Transverse colon (tissue), 4 donors: ENCODE data around the gene PKD1. TPM values are rescaled to one million over a fixed set of nuclear protein-coding genes. Genes with fewer than 3 reads are reported as not detected.

Source experiments
- DNase-seq: peaks from one replicate; pipeline ENCODE4 v3.0.0-alpha.2; 2019
- H3K27ac ChIP-seq, 4 donors: fragments of 200-600 bp; sonication (generic); 2 replicates each; pipeline ENCODE4 v1.5.1; 2016 to 2018; ENCODE audit warnings: inconsistent platforms in 4 of 4
- H3K27me3 ChIP-seq: fragments of 200-600 bp; sonication (generic); 2 replicates; pipeline ENCODE4 v1.5.1; 2017; ENCODE audit warnings: inconsistent platforms
- H3K36me3 ChIP-seq, 4 donors: fragments of 200-600 bp; sonication (generic); 2 replicates each; pipeline ENCODE4 v1.5.1; 2017 to 2019; ENCODE audit warnings: inconsistent platforms in 4 of 4
- H3K4me1 ChIP-seq, 4 donors: fragments of 200-600 bp; sonication (generic); 2 replicates each; pipeline ENCODE4 v1.5.1; 2017 to 2020; ENCODE audit warnings: inconsistent platforms in 4 of 4
- H3K4me3 ChIP-seq, 4 donors: fragments of 200-600 bp; sonication (generic); 1 replicate in 1 of 4; 2 replicates in 3 of 4; pipeline versions ENCODE4 v1.5.1 to v1.6.1; 2017 to 2019; ENCODE audit warnings: inconsistent platforms in 4 of 4
- H3K9me3 ChIP-seq, 2 donors: fragments of 200-600 bp; sonication (generic); 2 replicates each; pipeline ENCODE4 v1.5.1; 2017 to 2019; ENCODE audit warnings: inconsistent platforms in 2 of 2
- CTCF ChIP-seq, 5 experiments: fragments of 200-600 bp in 3 of 5; fragments of 450-650 bp in 2 of 5; sonication (generic) in 3 of 5; IDR thresholded peaks; 1 replicate in 2 of 5; 2 replicates in 3 of 5; pipeline ENCODE4 v1.5.1; 2016 to 2017; ENCODE audit warnings: antibody characterized with exemption in 5 of 5, inconsistent platforms in 3 of 5, mild to moderate bottlenecking in 2 of 5, moderate library complexity in 1 of 5
- EP300 ChIP-seq: sonication (generic); formaldehyde crosslinking; IDR thresholded peaks from one replicate; pipeline ENCODE4 v1.6.1; 2017; ENCODE audit warnings: antibody characterized with exemption, low read depth
- POLR2A ChIP-seq: fragments of 450-650 bp; IDR thresholded peaks from one replicate; pipeline ENCODE4 v1.6.1; 2016; ENCODE audit warnings: antibody characterized with exemption, mild to moderate bottlenecking, moderate library complexity
- POLR2AphosphoS5 ChIP-seq, 3 donors: sonication (generic); formaldehyde crosslinking; IDR thresholded peaks; one replicate each; pipeline ENCODE4 v1.6.1; 2016; ENCODE audit warnings: antibody characterized with exemption in 3 of 3
- WGBS, 2 donors: methylation state at CpG; one replicate each; pipeline ENCODE4 v1.1.5; 2018; ENCODE audit warnings: low coverage in 1 of 2; 5-methylcytosine and 5-hydroxymethylcytosine counted together
- in situ Hi-C, 4 donors: fragments of 200-750 bp; cut with MboI; loops; one replicate each; pipeline versions ENCODE4 v1.15.0 to v1.15.1; 2017; ENCODE audit warnings: low sequenced_read_pairs in 3 of 4, low pct_ligation_motif_present in 1 of 4, low pct_unique_long_range_greater_than_20kb in 1 of 4
- intact Hi-C: fragments of 100-400 bp; cut with DNase I; formaldehyde crosslinking; loops from one replicate; pipeline ENCODE4 v1.15.1; 2023; ENCODE audit warnings: low total_unique reads
- total RNA-seq, 4 donors: library from RNA; depleted of rRNA; stranded (reverse); fragments of >200 nt; gene quantifications; one replicate each; pipeline ENCODE4 v1.1.0, GENCODE V29; 2016

The PKD1 gene
- total RNA-seq, 4 donors from 2014 or later, result 131 to 1,015 (median 289) TPM

- TF ChIP-seq EP300 (peak; percentile 2), POLR2AphosphoS5 (IDR thresholded peaks at IDR 0.05) (no peak)
- H3K4me1 ChIP-seq, result peaks cover 45 to 82% (median 79%) of the 10 kb centered on the region in 4 donors
- no peaks in the 10 kb centered on the region for H3K27me3 ChIP-seq
- 36% methylated on average over 19 of the region's 24 CpGs; no CpG with 5 or more reads in 1 of the 2 donors for WGBS, 2 donors
- intact Hi-C loops (no loop called here), in situ Hi-C loops (loop anchor here in 1 of 4 donors (25.0 kb wide), 1 partner anchor 328 kb away; the partner anchor contains the start of gene TBC1D24)
- H3K36me3 ChIP-seq, result no peaks in the 10 kb centered on the region
- peak overlapping the region; percentile 87 to 92 (median 90) for H3K27ac ChIP-seq
- H3K4me3 ChIP-seq, result peak overlapping the region in 2 of 4 donors; percentile 13 to 38
- DNase-seq, result peak; percentile 70
- no peaks in the 10 kb centered on the region for H3K9me3 ChIP-seq
Measured at GRCh38 chr16:2159175-2159838, 23.6 kb upstream of the PKD1 start.

GRCh38 chr16:2158262-2158638 lies 22.6 kb upstream of the PKD1 start:
- no peak for DNase-seq
- Histone ChIP-seq H3K36me3 (no peaks in the 10 kb centered on the region), H3K27ac (peak overlapping the region; percentile 87 to 92 (median 90)), H3K27me3 (no peaks in the 10 kb centered on the region), H3K9me3 (no peaks in the 10 kb centered on the region), H3K4me3 (no peak overlapping the region), H3K4me1 (peaks cover 50 to 86% (median 83%) of the 10 kb centered on the region in 4 donors)
- in situ Hi-C loops (loop anchor here in 1 of 4 donors (25.0 kb wide), 1 partner anchor 329 kb away; the partner anchor contains the start of gene TBC1D24), intact Hi-C loops (no loop called here)
- TF ChIP-seq EP300 (no peak), POLR2AphosphoS5 (IDR thresholded peaks at IDR 0.05) (no peak), CTCF (IDR thresholded peaks at IDR 0.05) (no peak), POLR2A (no peak)
- 70 to 76% methylated on average over 5 to 15 of the region's 15 CpGs for WGBS, 2 donors

GRCh38 chr16:2157480-2158261 lies 22.0 kb upstream of the PKD1 start:
- no peaks in the 10 kb centered on the region for H3K27me3 ChIP-seq
- H3K36me3 ChIP-seq, result no peaks in the 10 kb centered on the region
- 65% methylated on average over 24 of the region's 27 CpGs; no CpG with 5 or more reads in 1 of the 2 donors for WGBS, 2 donors
- H3K27ac ChIP-seq, result peak overlapping the region; percentile 87 to 92 (median 90)
- TF ChIP-seq EP300, result no peak
- TF ChIP-seq CTCF (IDR thresholded peaks at IDR 0.05), result no peak
- no peak for TF ChIP-seq POLR2AphosphoS5 (IDR thresholded peaks at IDR 0.05)
- no peak for TF ChIP-seq POLR2A
- in situ Hi-C loops (loop anchor here in 1 of 4 donors (25.0 kb wide), 1 partner anchor 330 kb away; the partner anchor contains the start of gene TBC1D24), intact Hi-C loops (no loop called here)
- H3K4me1 ChIP-seq, result peaks cover 54 to 86% (median 83%) of the 10 kb centered on the region in 4 donors
- DNase-seq, result peak; percentile 44
- no peaks in the 10 kb centered on the region for H3K9me3 ChIP-seq
- H3K4me3 ChIP-seq, result peak overlapping the region in 1 of 4 donors; percentile 6

- Histone ChIP-seq H3K27ac (peak overlapping the region; percentile 87 to 92 (median 90)), H3K9me3 (no peaks in the 10 kb centered on the region), H3K27me3 (no peaks in the 10 kb centered on the region), H3K36me3 (no peaks in the 10 kb centered on the region), H3K4me1 (peaks cover 61 to 86% (median 84%) of the 10 kb centered on the region in 4 donors), H3K4me3 (peak overlapping the region in 3 of 4 donors; percentile 70 to 76 (median 74))
- intact Hi-C loops, result no loop called here
- WGBS, 2 donors, result 55% methylated on average over 5 of the region's 5 CpGs; no CpG with 5 or more reads in 1 of the 2 donors
- in situ Hi-C loops, result loop anchor here in 1 of 4 donors (25.0 kb wide), 1 partner anchor 330 kb away; the partner anchor contains the start of gene TBC1D24
- TF ChIP-seq CTCF (IDR thresholded peaks at IDR 0.05), result no peak
- no peak for TF ChIP-seq POLR2A
- no peak for TF ChIP-seq POLR2AphosphoS5 (IDR thresholded peaks at IDR 0.05)
- no peak for TF ChIP-seq EP300
- no peak for DNase-seq
Measured at GRCh38 chr16:2156849-2157224, 21.1 kb upstream of the PKD1 start.
